Activated CD4-positive, alpha-beta T cell treated with anti-CD3 and anti-CD28 coated beads, Interleukin-2, amount 50 U/mL, for 24 hours (primary cell): ENCODE measurements around the gene AOPEP.

Source experiments
- DNase-seq, 2 donors: peaks; one replicate each; pipeline ENCODE4 v3.0.0-alpha.2; 2020; ENCODE audit warnings: low read depth in 1 of 2, low spot score in 1 of 2

The AOPEP gene

DNA sequence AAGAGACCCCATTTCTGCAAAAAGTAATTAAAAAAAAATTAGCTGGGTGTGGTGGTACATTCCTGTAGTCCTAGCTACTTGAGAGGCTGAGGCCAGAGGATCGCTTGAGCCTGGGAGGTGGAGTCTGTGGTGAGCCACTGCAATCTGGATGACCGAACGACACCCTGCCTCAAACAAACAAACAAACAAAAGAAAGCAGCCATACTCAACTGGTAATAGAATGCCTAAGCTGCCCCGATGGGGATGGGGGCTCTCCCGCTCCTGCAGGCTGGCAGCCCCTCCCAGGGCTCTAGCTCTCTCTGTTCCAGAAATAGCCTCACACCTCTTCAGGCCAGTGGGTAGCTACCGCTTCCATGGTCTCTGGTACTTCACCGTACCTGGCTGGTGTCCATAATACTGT lies 349.2 kb downstream of the AOPEP start:
- DNase-seq = no peak

DNA sequence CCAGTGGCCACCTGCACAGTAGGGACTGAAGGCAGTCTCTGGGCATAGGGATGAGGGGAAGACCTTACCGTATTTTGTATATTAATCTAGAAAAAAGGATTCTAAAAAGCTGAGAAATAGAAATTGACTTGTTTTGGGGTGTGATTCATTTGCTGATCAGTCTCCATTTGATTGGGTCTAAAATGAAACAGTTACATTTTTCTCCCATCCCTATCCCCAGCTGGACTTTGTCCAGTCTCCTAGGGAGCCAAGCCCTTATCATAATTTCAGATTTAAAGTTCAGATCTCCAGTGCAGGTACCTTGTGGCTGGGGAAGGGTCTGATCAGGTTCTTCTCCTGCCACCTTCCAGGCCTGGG lies 350.2 kb downstream of the AOPEP start:
- no peak for DNase-seq

DNA sequence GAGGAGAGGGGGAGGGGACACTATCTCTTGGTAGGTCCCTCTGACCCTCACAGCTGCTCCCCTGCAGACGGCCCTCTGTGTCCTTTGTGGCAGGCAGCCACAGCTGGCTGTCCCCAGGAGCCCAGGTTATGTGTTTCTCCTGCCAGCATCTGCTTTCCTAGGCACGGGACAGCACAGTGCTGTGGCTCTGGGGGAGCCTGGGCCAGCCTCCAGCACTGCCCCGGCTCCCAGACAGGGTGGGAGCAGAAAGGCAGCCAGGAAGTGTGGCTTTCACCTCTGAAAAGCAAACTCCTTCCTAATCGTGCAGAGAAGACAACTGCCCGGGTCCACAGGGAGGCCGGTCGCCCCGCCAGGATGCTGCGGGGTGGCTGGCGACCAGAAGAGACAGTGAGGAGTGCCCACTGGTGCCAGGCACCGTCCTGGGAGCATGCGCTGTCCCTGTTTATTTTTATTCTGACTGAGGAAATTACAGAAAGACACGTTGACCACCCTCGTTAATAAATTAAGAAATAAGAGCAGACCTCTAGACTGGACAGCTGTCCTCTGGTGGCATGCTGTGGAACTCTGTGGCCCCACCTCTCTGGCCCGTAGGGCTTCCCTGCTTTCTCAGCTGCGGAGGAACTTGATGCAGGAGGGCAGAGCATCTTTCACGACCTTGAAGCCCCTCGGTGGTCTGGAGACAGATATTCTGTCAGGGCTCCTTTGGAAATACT lies 350.7 kb downstream of the AOPEP start:
- no peak for DNase-seq

DNA sequence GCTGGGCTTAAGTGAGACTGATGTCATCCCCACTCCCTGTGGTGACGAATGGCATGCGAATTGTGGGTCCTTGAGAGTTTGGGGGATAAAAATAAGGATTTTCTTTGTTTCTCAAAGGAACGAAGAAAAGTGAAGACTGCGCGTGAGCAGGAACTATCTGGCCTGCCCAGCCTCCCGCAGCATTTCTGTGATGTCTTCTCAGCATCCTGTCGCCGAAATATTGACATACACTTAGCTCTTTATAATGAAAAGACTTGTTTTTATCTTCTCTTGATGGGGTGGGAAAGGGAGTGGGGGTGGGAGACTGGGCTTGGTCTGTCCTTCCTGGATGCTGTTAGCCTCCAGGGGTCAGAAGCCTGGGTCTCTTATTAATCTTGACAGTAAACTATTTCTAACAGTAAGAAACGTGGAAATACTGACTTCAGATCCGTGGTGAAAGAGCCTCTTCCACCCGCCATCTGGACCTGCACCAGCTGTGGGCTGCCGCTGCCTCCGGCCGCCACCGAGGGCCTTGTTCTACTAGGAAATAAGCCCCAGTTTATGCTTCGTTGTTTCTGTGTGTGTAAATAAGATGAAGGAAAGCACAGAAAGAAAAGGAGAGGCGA lies 351.4 kb downstream of the AOPEP start:
- no peak for DNase-seq

DNA sequence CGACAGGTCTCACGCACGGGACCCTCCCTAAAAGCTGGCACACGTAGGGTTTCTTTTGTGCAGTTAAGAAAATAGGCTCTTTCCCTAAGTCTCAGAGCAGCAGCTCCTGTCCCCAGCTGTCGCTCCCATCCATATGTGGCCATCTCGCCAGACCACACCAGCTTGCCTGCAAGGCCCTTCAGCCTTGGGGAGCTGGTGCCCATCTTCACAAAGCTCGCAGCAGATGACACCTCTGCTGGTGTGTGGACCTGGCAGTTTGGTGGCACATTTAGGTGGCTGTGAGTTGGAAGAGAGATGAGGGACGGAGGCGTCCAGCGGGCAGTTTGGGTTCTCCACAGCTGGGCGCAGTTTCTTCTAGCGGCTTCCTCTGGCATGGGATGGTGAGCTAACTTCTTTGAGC lies 352.0 kb downstream of the AOPEP start:
- no peak for DNase-seq

DNA sequence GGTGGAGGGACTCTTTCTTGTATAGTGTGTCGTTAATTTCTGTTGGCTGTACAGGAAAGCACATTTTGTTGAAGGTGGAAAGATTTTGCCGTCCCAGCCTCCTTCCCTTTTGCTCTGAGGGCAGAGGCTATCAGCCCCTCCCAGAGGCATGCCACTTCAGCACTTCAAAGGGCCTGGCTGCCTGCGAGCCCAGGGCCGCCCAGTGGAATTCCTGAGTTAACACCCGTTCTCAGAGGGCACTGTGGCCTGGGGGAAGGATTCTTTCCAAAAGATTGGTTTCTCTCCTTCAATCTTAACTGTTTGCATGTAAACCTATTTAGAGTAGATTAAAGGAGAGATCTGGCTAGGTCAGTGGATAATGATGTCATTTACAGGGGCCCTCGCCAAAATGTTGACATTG lies 352.4 kb downstream of the AOPEP start:
- no peak for DNase-seq

DNA sequence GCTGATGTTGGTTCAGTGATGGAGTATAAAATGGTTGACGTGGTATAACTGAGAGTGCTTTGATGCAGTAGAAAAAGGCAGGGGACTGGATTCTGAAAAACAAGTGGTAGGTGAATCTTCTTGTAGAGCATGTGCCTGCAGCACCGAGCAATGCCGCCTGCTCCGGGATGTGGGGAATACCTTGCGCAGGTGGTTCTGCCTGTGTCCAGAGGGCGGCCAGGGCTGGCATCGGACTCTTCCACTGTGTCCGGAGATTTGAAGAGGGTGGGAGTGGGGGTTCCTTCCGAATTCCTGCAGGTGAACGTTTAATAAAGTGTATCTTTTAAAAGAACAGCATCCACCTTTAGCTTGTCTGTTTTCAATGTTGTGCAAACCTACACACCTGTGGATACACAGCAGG lies 353.0 kb downstream of the AOPEP start:
- DNase-seq = no peak

DNA sequence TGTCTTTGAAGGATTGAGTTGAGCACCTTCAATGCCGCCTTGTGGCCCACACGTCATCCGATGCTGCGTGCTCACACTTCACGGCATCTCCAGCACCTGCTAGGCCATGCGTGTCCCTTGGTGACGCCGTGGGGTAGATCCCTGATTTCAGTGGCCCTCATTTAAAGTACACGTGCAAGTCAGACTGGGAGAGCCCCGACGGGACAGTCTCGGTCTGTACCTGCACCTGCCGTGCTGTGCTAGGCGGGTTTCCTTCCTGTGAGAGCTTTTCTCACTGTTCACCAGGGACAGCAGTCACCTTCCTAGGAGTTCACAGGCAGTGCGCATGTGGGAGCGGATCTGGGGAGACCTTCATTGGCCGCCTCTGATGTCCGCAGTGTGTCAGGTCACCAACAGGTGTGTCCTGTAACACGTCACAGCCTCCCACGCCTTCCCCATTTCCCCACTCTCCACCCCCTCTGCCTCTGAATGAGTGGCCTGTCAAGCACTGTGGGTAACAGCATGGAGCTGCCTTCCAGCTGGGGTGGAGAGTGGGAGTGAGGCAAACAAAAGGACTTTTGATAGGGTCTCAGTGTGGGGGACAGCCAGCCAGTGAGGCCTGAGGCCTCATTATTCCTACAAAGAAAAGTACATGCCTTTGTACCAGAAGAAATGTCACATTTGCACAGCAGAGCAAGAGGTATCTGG lies 354.6 kb downstream of the AOPEP start:
- no peak for DNase-seq

DNA sequence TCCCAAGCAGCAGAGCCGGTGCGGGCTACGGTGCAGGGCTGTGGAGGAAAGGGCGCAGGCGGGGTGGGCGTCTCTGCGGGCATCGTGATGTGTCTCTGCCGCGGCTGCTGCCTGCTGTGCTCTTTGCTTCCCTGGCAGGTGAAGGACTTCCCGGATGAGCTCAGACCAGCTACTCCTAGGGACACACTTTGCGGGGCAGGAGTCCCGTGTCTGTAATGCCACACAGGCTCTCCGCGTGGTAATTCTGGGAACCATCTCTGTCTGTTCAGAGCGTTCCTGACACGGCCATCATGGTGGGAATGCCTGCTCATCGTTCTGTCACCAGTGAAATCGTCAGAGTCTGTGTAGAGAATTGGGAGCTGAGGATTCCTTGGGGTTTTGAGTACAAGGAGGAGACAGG lies 355.5 kb downstream of the AOPEP start:
- DNase-seq = no peak

DNA sequence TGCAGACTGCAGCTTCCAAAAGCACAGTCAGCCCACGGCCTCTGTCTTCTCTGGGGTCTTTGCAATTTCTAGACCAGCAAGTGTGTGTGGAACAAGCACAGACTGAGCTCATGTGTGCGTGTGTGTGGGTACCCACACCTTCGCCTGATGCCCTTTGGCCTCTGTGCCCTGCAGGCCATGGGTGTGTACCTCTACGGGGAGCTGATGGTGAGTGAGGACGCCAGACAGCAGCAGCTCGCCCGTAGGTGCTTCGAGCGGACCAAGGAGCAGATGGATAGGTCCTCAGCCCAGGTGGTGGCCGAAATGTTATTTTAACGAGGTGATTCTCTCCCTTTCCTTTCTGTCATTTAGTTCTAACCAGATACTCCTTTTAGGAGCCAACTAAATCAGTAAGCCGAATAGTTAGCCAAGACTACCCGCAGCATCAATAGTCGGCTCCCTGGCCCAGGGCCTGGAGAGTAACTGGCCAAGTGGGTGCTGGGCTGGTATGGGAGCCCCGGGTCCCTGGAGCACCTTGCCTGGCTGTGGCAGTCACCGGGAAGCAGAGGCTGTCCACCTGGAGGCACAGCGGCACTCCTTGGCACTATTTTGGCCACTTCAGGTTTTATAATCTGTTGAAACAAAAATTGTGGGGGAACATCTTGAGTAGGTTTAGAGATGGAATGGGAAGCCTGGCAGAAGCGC lies 356.0 kb downstream of the AOPEP start:
- DNase-seq = no peak

DNA sequence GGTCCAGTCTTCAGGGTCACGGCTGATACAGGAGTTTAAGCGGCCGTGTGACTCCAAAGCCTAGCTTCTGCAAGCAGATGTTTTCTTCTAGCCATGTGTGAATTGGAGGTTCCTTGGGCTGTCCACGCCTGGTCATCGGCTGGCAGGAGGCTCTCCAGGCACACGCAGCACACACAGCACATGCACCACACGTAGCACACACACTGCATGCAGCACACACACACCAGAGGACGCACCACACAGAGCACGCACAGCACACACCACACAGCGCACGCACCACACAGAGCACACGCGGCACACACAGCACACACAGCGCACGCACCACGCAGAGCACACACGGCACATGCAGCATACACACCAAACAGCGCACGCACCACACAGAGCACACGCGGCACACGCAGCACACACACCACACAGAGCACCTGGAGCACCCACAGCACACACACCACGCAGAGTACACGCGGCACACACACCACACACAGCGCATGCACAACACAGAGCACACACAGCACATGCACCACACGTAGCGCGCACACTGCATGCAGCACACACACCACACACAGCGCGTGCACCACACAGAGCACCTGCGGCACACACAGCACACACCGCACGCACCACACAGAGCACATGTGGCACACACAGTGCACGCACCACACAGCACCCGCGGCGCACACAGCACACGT lies 356.7 kb downstream of the AOPEP start:
- no peak for DNase-seq

DNA sequence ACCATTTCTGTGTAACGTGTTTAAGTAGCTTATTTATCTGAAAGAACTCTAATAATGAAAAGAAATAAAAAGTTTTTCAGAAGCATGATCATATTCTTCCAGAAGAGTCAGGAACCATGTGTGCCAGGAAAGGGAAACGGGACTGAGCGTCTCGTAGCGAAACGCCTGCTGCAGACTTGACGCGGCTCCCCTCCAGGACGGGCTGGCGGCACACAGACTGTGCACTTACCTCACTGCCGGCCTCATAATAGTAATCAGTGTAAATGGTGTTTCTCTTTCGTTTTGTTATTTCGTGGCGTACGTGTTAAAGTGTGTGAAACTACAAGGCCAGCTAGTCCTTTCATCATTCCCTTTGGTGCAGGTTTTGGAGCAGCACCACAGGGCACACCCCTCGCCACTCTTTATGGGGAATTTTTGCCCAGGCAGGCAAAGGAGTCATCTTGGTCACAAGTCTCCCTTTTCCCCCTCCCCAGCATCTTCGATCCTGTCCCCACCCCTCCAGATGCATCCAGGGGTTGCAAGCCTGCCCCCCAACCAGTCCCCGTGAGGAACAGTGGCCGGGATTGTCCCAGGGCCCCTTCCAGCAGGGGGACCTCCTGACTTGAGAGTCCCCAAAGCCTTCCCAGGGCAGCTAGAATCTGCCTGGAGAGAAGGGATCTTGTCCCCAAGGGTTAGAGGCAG lies 357.9 kb downstream of the AOPEP start:
- DNase-seq = no peak

DNA sequence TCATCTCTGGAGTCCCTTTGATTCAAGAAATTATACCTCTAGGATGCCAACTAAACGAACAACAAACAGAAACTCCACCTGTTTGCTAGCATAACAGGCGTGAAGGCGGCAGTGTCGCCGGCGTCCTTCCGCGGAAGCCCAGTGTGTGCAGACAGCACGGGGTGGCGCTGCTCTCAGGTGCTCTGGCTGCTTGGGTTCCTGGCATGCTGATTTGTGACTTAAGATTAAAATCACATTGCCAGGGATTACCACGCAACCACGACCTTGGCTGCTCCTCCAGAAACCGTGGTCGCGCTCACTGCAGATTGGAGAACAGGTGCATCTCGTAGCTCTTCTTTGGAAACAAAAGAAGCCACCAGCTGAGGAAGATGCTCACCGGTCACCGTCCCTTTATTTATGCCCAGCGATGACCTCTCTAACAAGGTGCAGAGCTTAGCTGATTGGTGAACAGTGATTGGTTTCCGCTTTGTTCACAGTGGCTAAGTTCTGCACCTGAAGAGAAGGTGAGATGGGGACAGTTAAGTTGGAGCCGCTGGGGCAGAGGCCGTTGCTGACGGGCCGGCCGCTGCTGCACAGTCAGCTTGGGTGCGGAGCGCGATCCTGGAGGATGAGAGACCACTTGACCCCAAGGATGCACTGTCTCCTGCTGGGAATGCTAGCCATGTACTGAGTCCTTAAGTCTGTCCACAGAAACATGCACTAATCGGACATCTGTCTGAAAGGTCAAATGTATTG lies 358.7 kb downstream of the AOPEP start:
- no peak for DNase-seq

DNA sequence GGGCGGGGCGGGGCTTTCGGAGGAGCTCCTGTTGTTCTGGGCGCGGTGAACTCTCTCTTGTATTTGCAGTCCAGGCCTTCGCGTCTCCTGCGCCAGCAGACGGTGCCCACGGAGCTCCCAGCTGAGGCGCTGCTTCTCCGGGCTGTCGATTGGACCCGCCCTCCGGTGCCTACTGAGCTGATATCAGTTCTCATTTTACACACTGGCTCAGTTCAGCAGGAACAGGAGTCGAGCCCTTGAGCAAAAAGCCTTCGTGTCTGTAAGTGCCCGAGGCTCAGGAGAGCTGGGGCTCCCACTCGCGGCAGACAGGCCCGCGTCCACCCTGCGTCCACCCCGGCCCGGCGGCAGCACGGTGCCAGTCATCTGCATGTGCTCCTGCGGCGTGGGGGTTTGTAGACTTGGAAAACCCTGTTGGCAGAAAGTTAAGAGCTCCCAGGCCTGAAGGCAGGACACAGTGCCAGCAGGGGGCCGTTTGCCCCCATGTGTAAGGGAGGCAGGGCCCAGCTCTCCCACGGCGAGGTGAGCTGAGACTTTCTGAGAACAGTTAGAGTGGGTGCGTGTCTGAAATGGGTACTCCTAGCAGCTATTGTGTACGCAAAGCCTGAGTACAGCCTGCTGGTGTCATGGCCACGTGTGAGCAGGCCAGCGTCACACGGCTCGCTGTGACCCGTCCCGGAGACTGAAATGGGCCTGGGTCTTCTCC lies 359.5 kb downstream of the AOPEP start:
- DNase-seq = no peak

DNA sequence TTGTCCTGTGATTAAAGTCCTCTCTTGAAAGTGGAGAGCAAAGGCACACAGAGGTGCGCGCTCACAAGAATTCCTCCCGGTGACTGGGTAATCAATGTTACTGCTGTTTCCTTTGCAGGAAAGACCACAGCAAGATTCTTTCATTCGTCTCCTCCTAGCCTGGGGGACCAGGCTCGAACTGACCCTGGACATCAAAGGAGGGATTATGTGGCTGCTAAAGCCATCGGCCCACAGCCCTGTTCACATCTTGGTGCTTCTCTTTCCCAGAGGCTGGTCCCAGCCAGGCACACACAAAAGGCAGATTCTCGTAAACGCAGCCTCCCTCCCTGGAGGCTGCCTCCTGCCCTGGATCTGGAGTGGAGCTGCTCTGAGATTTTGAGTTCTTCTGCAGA lies 360.1 kb downstream of the AOPEP start:
- no peak for DNase-seq

DNA sequence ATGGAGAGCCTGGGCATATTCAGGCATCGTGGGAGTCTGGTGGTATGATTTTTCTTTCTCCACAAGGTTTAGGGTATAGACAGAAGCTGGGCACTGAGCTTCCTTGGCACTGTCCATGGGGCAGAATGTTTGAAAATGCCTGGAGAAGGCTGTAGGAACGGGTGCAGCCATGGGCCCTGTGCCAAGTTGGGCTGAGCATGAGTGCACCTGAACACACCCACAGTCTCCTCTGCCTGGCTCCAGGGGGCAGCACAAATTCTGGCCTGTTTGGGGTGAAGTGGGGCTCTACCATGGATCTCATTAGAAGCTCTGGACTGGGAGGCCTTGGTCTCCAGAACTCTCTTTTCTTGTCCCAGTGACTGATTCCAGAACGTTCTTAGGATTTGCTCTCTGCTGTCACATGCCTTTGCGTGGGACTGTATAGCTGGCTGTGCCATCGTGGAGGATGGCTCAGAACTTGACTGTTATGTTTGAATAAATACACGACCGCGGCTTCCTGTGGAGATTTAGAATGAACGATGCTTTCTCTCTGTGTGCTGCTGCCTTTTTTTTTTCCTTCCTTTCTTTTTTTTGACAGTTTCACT lies 361.3 kb downstream of the AOPEP start:
- no peak for DNase-seq

DNA sequence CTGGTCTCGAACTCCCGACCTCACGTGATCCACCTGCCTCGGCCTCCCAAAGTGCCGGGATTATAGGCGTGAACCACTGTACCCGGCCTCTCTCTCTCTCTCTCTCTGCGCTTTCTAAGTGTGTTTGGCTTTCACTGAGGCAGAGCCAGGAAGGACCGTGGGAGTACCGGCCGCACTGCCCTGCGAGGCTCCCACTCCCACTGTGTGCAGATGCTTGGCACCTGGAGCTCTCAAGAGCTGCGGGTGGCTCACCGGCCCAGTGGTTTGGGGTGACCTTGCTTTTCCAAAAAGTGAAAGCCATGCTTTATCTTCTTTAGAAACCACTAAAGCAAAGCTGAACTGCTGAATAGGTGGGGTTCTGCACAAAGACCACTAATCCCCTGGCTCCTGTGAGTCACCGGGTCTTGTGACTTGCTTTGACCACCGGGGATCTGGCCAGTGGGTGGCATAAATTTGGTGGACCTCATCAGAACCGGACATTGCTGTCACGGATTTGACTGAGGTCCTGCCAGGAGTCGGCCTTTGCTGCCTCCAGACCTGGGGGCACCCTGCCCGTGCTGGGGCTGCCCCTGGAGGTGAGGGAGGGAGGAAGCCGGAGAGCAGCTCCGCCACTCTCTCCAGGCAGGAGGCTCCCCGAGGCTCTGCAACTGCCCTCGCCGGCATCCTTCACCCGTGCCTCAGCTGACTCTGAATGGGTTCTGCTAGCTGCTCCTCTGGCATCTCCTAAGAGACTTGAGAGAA lies 362.1 kb downstream of the AOPEP start:
- no peak for DNase-seq

DNA sequence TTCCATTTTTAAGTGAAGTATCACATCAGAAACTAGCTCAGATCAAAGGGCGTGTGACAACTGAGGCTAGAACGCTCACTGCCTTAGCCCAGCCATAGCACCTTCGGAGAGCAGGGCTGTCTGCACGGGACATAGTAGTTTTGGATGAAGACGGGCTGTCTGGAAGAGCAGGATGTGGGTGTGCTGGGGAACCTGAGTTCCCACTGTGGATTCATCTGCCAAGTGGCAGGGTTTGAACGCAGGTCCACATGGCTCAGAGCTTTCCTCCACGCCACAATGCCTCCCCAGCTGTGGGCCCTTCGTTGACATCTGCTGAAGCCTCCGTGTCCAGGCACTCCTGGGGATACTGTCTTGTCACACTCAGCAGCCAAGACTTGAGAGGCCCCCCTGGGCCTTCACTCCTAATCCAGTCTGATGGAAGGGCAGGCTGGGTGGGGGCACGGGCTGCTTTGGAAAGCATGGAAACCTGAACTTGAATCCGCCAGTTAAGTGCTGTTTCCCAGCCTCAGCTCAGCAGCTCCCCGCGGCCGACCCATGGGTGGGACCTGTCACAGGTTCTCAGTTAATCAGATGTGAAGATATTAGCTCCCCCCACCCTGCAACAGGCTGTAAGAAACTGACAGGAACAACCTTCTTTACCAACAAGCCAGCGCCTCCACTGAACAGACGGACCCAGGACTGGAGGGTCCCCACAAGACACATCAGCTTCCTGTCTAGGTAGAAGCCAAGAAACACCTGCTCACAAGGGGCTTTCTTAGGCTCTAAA lies 362.9 kb downstream of the AOPEP start:
- DNase-seq = no peak
